Cardiac muscle cell (in vitro differentiated cells and primary cell): ENCODE data around the gene IGFBP6. TPM values are rescaled to one million over a fixed set of nuclear protein-coding genes. Genes with fewer than 3 reads are reported as not detected.

Experiments
- DNase-seq, 2 donors: peaks; one replicate each; pipeline versions ENCODE4 v3.0.0 to v3.0.0-alpha.2; 2010 to 2017; ENCODE audit warnings: low read depth in 1 of 2, low spot score in 1 of 2
- H3K27ac ChIP-seq: fragments of 200-600 bp; sonication (generic); 2 replicates; pipeline ENCODE4 v1.5.1; 2016
- H3K27me3 ChIP-seq: fragments of 200-600 bp; sonication (generic); 2 replicates; pipeline ENCODE4 v1.6.0; 2016; ENCODE audit warnings: control low read depth
- H3K36me3 ChIP-seq: fragments of 200-600 bp; sonication (generic); 2 replicates; pipeline ENCODE4 v1.5.1; 2016; ENCODE audit warnings: control low read depth
- H3K4me1 ChIP-seq: fragments of 200-600 bp; sonication (generic); 2 replicates; pipeline ENCODE4 v1.8.1; 2017; ENCODE audit warnings: low read depth, mild to moderate bottlenecking, mixed run types
- H3K4me3 ChIP-seq: fragments of 200-600 bp; sonication (generic); 2 replicates; pipeline ENCODE4 v1.5.1; 2016; ENCODE audit warnings: mild to moderate bottlenecking
- H3K9me3 ChIP-seq: fragments of 200-600 bp; sonication (generic); 2 replicates; pipeline ENCODE4 v1.5.1; 2017; ENCODE audit warnings: low read depth, mild to moderate bottlenecking, control low read depth
- CTCF ChIP-seq: IDR thresholded peaks from 2 replicates; pipeline ENCODE4 v1.5.1; 2012; ENCODE audit warnings: low read depth, mild to moderate bottlenecking, low read length
- polyA plus RNA-seq: library from polyadenylated mRNA; unstranded; fragments of >200 nt; fragmentation: Nextera tagmentation; extraction: Ambion mirVana; gene quantifications from 2 replicates; pipeline ENCODE4 v1.2.1, GENCODE V29; 2016
- total RNA-seq: library from RNA; depleted of rRNA; stranded (reverse); fragments of >200 nt; gene quantifications from 2 replicates; pipeline ENCODE4 v1.2.3, GENCODE V29; 2016

The IGFBP6 gene
- total and polyA plus RNA-seq, 2 experiments from 2014 or later = 58.9 to 109 TPM

GRCh38 chr12:53115891-53116648 is 18.6 kb downstream of the IGFBP6 start:
- Histone ChIP-seq H3K4me3 (no peak overlapping the region), H3K4me1 (peaks cover 12% of the 10 kb centered on the region), H3K27ac (peak overlapping the region; percentile 72), H3K9me3 (no peaks in the 10 kb centered on the region), H3K36me3 (no peaks in the 10 kb centered on the region), H3K27me3 (no peaks in the 10 kb centered on the region)
- no peak for TF ChIP-seq CTCF
- DNase-seq = peak in 1 of 2 donors; percentile 68

- Histone ChIP-seq H3K4me3 (no peak overlapping the region), H3K27me3 (no peaks in the 10 kb centered on the region), H3K9me3 (no peaks in the 10 kb centered on the region), H3K4me1 (peaks cover 12% of the 10 kb centered on the region), H3K27ac (no peak overlapping the region), H3K36me3 (no peaks in the 10 kb centered on the region)
- no peak for TF ChIP-seq CTCF
- DNase-seq = no peak
Measured at GRCh38 chr12:53118751-53119300, 21.4 kb downstream of the IGFBP6 start.

GRCh38 chr12:53120685-53121525 is 23.4 kb downstream of the IGFBP6 start:
- H3K4me1 ChIP-seq = peaks cover 10% of the 10 kb centered on the region
- no peak for DNase-seq
- H3K4me3 ChIP-seq = no peak overlapping the region
- no peaks in the 10 kb centered on the region for H3K36me3 ChIP-seq
- no peak overlapping the region for H3K27ac ChIP-seq
- no peaks in the 10 kb centered on the region for H3K27me3 ChIP-seq
- no peak for TF ChIP-seq CTCF
- no peaks in the 10 kb centered on the region for H3K9me3 ChIP-seq

GRCh38 chr12:53122961-53123468 is 25.5 kb downstream of the IGFBP6 start:
- peak in 1 of 2 donors; percentile 64 for DNase-seq
- no peak overlapping the region for H3K27ac ChIP-seq
- no peak for TF ChIP-seq CTCF
- no peaks in the 10 kb centered on the region for H3K36me3 ChIP-seq
- no peaks in the 10 kb centered on the region for H3K27me3 ChIP-seq
- H3K4me3 ChIP-seq = no peak overlapping the region
- no peaks in the 10 kb centered on the region for H3K9me3 ChIP-seq
- H3K4me1 ChIP-seq = no peaks in the 10 kb centered on the region

- H3K36me3 ChIP-seq = no peaks in the 10 kb centered on the region
- H3K4me3 ChIP-seq = no peak overlapping the region
- DNase-seq = no peak
- no peaks in the 10 kb centered on the region for H3K27me3 ChIP-seq
- no peaks in the 10 kb centered on the region for H3K4me1 ChIP-seq
- H3K27ac ChIP-seq = no peak overlapping the region
- no peak for TF ChIP-seq CTCF
- no peaks in the 10 kb centered on the region for H3K9me3 ChIP-seq
Measured at GRCh38 chr12:53123578-53124351, 26.3 kb downstream of the IGFBP6 start.
